RWPE2 (cell line): Measurements from ENCODE around the gene TLE3.
A peak's percentile ranks its signal among the peaks of the same experiment; 100 is the strongest.

Source experiments
- ATAC-seq: fragments of 200-7000 bp; cut with Tn5 transposase; 3 replicates; pipeline ENCODE4 v1.9.1; 2021; ENCODE audit warnings: low read depth
- DNase-seq: peaks from one replicate; pipeline ENCODE4 v3.0.0-alpha.2; 2020; ENCODE audit warnings: low spot score
- H3K27ac ChIP-seq: fragments of 450-650 bp; 2 replicates; pipeline ENCODE4 v1.5.1; 2017; ENCODE audit warnings: mild to moderate bottlenecking; ENCODE audit not compliant: poor library complexity, severe bottlenecking
- H3K27me3 ChIP-seq: fragments of 250-450 bp; sonication (Bioruptor Pico); 2 replicates; pipeline ENCODE4 v1.5.1; 2021; ENCODE audit warnings: mild to moderate bottlenecking, moderate library complexity; ENCODE audit not compliant: insufficient read depth, poor library complexity, severe bottlenecking
- H3K36me3 ChIP-seq: fragments of 250-450 bp; sonication (Bioruptor Pico); 2 replicates; pipeline ENCODE4 v1.5.1; 2020; ENCODE audit warnings: low read depth, mild to moderate bottlenecking, moderate library complexity
- H3K4me1 ChIP-seq: fragments of 250-450 bp; sonication (Bioruptor Pico); 2 replicates; pipeline ENCODE4 v1.5.1; 2021; ENCODE audit warnings: mild to moderate bottlenecking, moderate library complexity; ENCODE audit not compliant: insufficient read depth, poor library complexity, severe bottlenecking
- H3K4me3 ChIP-seq: fragments of 250-450 bp; sonication (Bioruptor Pico); 2 replicates; pipeline ENCODE4 v1.5.1; 2021; ENCODE audit warnings: mild to moderate bottlenecking, moderate library complexity; ENCODE audit not compliant: severe bottlenecking
- H3K9me3 ChIP-seq: fragments of 250-450 bp; sonication (Bioruptor Pico); 2 replicates; pipeline ENCODE4 v1.5.1; 2021; ENCODE audit warnings: mild to moderate bottlenecking, moderate library complexity; ENCODE audit not compliant: severe bottlenecking
- CTCF ChIP-seq: fragments of 450-650 bp; IDR thresholded peaks from one replicate; pipeline ENCODE4 v1.5.1; 2017; ENCODE audit warnings: mild to moderate bottlenecking, moderate library complexity; ENCODE audit not compliant: poor library complexity, severe bottlenecking

The TLE3 gene

GRCh38 chr15:70051948-70052633 lies 45.6 kb downstream of the TLE3 start:
- DNase-seq (peak; percentile 54), ATAC-seq (no peak)
- Histone ChIP-seq H3K9me3 (no peaks in the 10 kb centered on the region), H3K4me1 (no peaks in the 10 kb centered on the region), H3K4me3 (no peak overlapping the region), H3K27ac (no peak overlapping the region), H3K36me3 (peaks cover 70% of the 10 kb centered on the region), H3K27me3 (no peaks in the 10 kb centered on the region)
- TF ChIP-seq CTCF: no peak

GRCh38 chr15:70050970-70051369 lies 46.7 kb downstream of the TLE3 start:
- no peak overlapping the region for H3K4me3 ChIP-seq
- H3K27ac ChIP-seq: no peak overlapping the region
- no peak for TF ChIP-seq CTCF
- ATAC-seq (no peak), DNase-seq (peak; percentile 42)
- H3K4me1 ChIP-seq: no peaks in the 10 kb centered on the region
- H3K27me3 ChIP-seq: no peaks in the 10 kb centered on the region
- H3K36me3 ChIP-seq: peaks cover 59% of the 10 kb centered on the region
- no peaks in the 10 kb centered on the region for H3K9me3 ChIP-seq

- H3K4me3 ChIP-seq: no peak overlapping the region
- H3K36me3 ChIP-seq: peaks cover 54% of the 10 kb centered on the region
- no peak for ATAC-seq
Observed at GRCh38 chr15:70050441-70050840, 47.3 kb downstream of the TLE3 start.

GRCh38 chr15:70049701-70050301 lies 47.9 kb downstream of the TLE3 start:
- Histone ChIP-seq H3K36me3 (peaks cover 48% of the 10 kb centered on the region), H3K4me3 (no peak overlapping the region), H3K9me3 (no peaks in the 10 kb centered on the region), H3K27ac (no peak overlapping the region), H3K27me3 (no peaks in the 10 kb centered on the region), H3K4me1 (no peaks in the 10 kb centered on the region)
- DNase-seq (peak; percentile 60), ATAC-seq (no peak)
- no peak for TF ChIP-seq CTCF

More at GRCh38 chr15:70050441-70050840, 47.3 kb downstream of the TLE3 start:
- DNase-seq: no peak
- Histone ChIP-seq H3K27ac (no peak overlapping the region), H3K27me3 (no peaks in the 10 kb centered on the region), H3K9me3 (no peaks in the 10 kb centered on the region), H3K4me1 (no peaks in the 10 kb centered on the region)
- TF ChIP-seq CTCF: no peak
